Measurements from ENCODE around the gene HDLBP.

Gene HDLBP

GRCh38 chr2:241182531-241183133, 132.8 kb downstream of the HDLBP start:
- DNase-seq (ENCODE audit: insufficient read length) = no peak
- TF ChIP-seq TAF1 (IDR thresholded peaks at IDR 0.05; ENCODE audit: borderline replicate concordance, low read depth, low read length) (no peak), POLR2A (IDR thresholded peaks at IDR 0.05; ENCODE audit: low read depth, low read length) (no peak), POLR2AphosphoS5 (IDR thresholded peaks at IDR 0.05; ENCODE audit: low read depth, low read length) (no peak)
- no peak for FAIRE-seq

- DNase-seq (ENCODE audit: insufficient read length) (no peak), FAIRE-seq (no peak)
- TF ChIP-seq TAF1 (IDR thresholded peaks at IDR 0.05; ENCODE audit: borderline replicate concordance, low read depth, low read length) = no peak
- TF ChIP-seq POLR2A (IDR thresholded peaks at IDR 0.05; ENCODE audit: low read depth, low read length) = no peak
- TF ChIP-seq POLR2AphosphoS5 (IDR thresholded peaks at IDR 0.05; ENCODE audit: low read depth, low read length) = no peak
Observed at GRCh38 chr2:241182126-241182525, 133.3 kb downstream of the HDLBP start.

GRCh38 chr2:241180495-241180894, 135.0 kb downstream of the HDLBP start:
- FAIRE-seq (no peak), DNase-seq (ENCODE audit: insufficient read length) (no peak)
- TF ChIP-seq POLR2A (IDR thresholded peaks at IDR 0.05; ENCODE audit: low read depth, low read length) = no peak
- TF ChIP-seq TAF1 (IDR thresholded peaks at IDR 0.05; ENCODE audit: borderline replicate concordance, low read depth, low read length) = no peak

- no peak for TF ChIP-seq POLR2AphosphoS5 (IDR thresholded peaks at IDR 0.05; ENCODE audit: low read depth, low read length)
- no peak for TF ChIP-seq POLR2A (IDR thresholded peaks at IDR 0.05; ENCODE audit: low read depth, low read length)
- no peak for TF ChIP-seq TAF1 (IDR thresholded peaks at IDR 0.05; ENCODE audit: borderline replicate concordance, low read depth, low read length)
- DNase-seq (ENCODE audit: insufficient read length) (no peak), FAIRE-seq (no peak)
Observed at GRCh38 chr2:241179899-241180298, 135.6 kb downstream of the HDLBP start.

- TF ChIP-seq POLR2AphosphoS5 (IDR thresholded peaks at IDR 0.05; ENCODE audit: low read depth, low read length) (no peak), POLR2A (IDR thresholded peaks at IDR 0.05; ENCODE audit: low read depth, low read length) (no peak), TAF1 (IDR thresholded peaks at IDR 0.05; ENCODE audit: borderline replicate concordance, low read depth, low read length) (no peak)
- FAIRE-seq = no peak
Observed at GRCh38 chr2:241178961-241179360, 136.5 kb downstream of the HDLBP start.

GRCh38 chr2:241177526-241178334, 137.7 kb downstream of the HDLBP start:
- FAIRE-seq = no peak
- DNase-seq (ENCODE audit: insufficient read length) = no peak

More at GRCh38 chr2:241178961-241179360, 136.5 kb downstream of the HDLBP start:
- no peak for DNase-seq (ENCODE audit: insufficient read length)

More at GRCh38 chr2:241177526-241178334, 137.7 kb downstream of the HDLBP start:
- TF ChIP-seq POLR2A (IDR thresholded peaks at IDR 0.05; ENCODE audit: low read depth, low read length) (no peak), TAF1 (IDR thresholded peaks at IDR 0.05; ENCODE audit: borderline replicate concordance, low read depth, low read length) (no peak)

Data from GM12892 (cell line).